K562 (cell line): ENCODE results near the gene LY6G5B. TPM values are rescaled to one million over a fixed set of nuclear protein-coding genes. Genes with fewer than 3 reads are reported as not detected.

Source experiments
- BRF2 ChIP-seq: IDR thresholded peaks from 3 replicates; pipeline ENCODE4 v1.6.1; 2011; ENCODE audit warnings: borderline replicate concordance, mild to moderate bottlenecking; ENCODE audit not compliant: insufficient read length, insufficient read depth
- CBX3 ChIP-seq, 2 experiments: IDR thresholded peaks; 1 replicate in 1 of 2; 2 replicates in 1 of 2; pipeline ENCODE4 v1.6.1; 2012; ENCODE audit warnings: inconsistent platforms in 2 of 2, low read length in 2 of 2, borderline replicate concordance in 1 of 2, control low read depth in 1 of 2
- DIDO1 ChIP-seq: fragments of 450-650 bp; IDR thresholded peaks from 2 replicates; pipeline ENCODE4 v1.6.1; 2016; ENCODE audit warnings: low read depth, missing biosample characterization, missing genetic modification characterization
- DPF2 ChIP-seq: fragments of 450-650 bp; IDR thresholded peaks from 2 replicates; pipeline ENCODE4 v1.6.1; 2016
- EP400 ChIP-seq: fragments of 450-650 bp; IDR thresholded peaks from 2 replicates; pipeline ENCODE4 v1.6.1; 2017; ENCODE audit warnings: antibody characterized with exemption, mild to moderate bottlenecking, moderate library complexity
- EZH2 ChIP-seq: IDR thresholded peaks from 2 replicates; pipeline ENCODE4 v1.6.1; 2012; ENCODE audit warnings: low read depth, mild to moderate bottlenecking, inconsistent platforms, low read length, borderline replicate concordance
- FOXA3 ChIP-seq, 2 experiments: fragments of 450-650 bp in 1 of 2; sonication (generic) in 1 of 2; formaldehyde crosslinking; IDR thresholded peaks in 1 of 2; conservative IDR thresholded peaks in 1 of 2; 2 replicates each; pipeline versions ENCODE4 v1.4.0 to v1.8.0; 2020 to 2022; ENCODE audit warnings: mild to moderate bottlenecking in 2 of 2, missing genetic modification reagents in 1 of 2
- FOXJ3 ChIP-seq: sonication (generic); formaldehyde crosslinking; IDR thresholded peaks from 2 replicates; pipeline ENCODE4 v1.4.0; 2020; ENCODE audit warnings: mild to moderate bottlenecking, missing genetic modification reagents
- GABPA ChIP-seq: fragments of 200-800 bp; sonication (Bioruptor generic); conservative IDR thresholded peaks from 2 replicates; pipeline ENCODE4 v1.6.1; 2016; ENCODE audit warnings: low read depth, missing genetic modification characterization, missing compliant biosample characterization
- HDAC2 ChIP-seq: fragments of 450-650 bp; IDR thresholded peaks from 2 replicates; pipeline ENCODE4 v1.6.1; 2016; ENCODE audit warnings: mild to moderate bottlenecking
- HLTF ChIP-seq: fragments of 450-650 bp; IDR thresholded peaks from 2 replicates; pipeline ENCODE4 v1.6.1; 2016
- HNRNPH1 ChIP-seq: fragments of 200-400 bp; formaldehyde crosslinking; optimal IDR thresholded peaks from 2 replicates; pipeline ENCODE3; 2017; ENCODE audit warnings: low read depth, mild to moderate bottlenecking, low read length, moderate library complexity
- KDM2B ChIP-seq: fragments of 250-450 bp; sonication (Bioruptor Pico); IDR thresholded peaks from 2 replicates; pipeline ENCODE4 v1.8.0; 2021; ENCODE audit warnings: mild to moderate bottlenecking, moderate library complexity
- PML ChIP-seq: IDR thresholded peaks from 2 replicates; pipeline ENCODE4 v1.6.1; 2012; ENCODE audit warnings: low read length, inconsistent platforms
- SAFB ChIP-seq: fragments of 200-400 bp; formaldehyde crosslinking; IDR thresholded peaks from 2 replicates; pipeline ENCODE4 v1.6.1; 2017; ENCODE audit warnings: low read depth, low read length, borderline replicate concordance
- TAF9B ChIP-seq: fragments of 450-650 bp; IDR thresholded peaks from 2 replicates; pipeline ENCODE4 v1.6.1; 2018; ENCODE audit warnings: mild to moderate bottlenecking; ENCODE audit not compliant: partially characterized antibody
- ZBED1 ChIP-seq: IDR thresholded peaks from 2 replicates; pipeline ENCODE4 v1.6.1; 2014
- ZNF133 ChIP-seq: fragments of 250-450 bp; sonication (Bioruptor Pico); IDR thresholded peaks from 2 replicates; pipeline ENCODE4 v1.4.0; 2020; ENCODE audit warnings: mild to moderate bottlenecking
- ZNF263 ChIP-seq: sonication (generic); formaldehyde crosslinking; IDR thresholded peaks from 2 replicates; pipeline ENCODE4 v1.8.0; 2022; ENCODE audit warnings: mild to moderate bottlenecking, missing genetic modification reagents, borderline replicate concordance
- polyA plus RNA-seq, 8 experiments: library from polyadenylated mRNA; depleted of rRNA in 4 of 8; stranded (reverse) in 5 of 8; unstranded in 3 of 8; fragments of >200 nt; fragmentation: Nextera tagmentation in 2 of 8; fragmentation: Illumina TruSeq in 1 of 8; extraction: Ambion mirVana in 2 of 8; extraction: Trizol in 1 of 8; gene quantifications; 2 replicates each; pipeline versions ENCODE4 v1.2.1 to v1.2.3, GENCODE V29; 2011 to 2014; ENCODE audit warnings: inconsistent platforms in 1 of 8, missing spikeins in 1 of 8
- total RNA-seq, 7 experiments: library from RNA; depleted of rRNA in 6 of 7; stranded (reverse); fragments of >200 nt in 6 of 7; fragmentation: Illumina TruSeq in 2 of 7; extraction: Trizol in 2 of 7; gene quantifications; 2 replicates each; pipeline versions ENCODE4 v1.2.1 to v1.2.3, GENCODE V29; 2011 to 2021; ENCODE audit warnings: low replicate concordance in 1 of 7
- TF ChIP-seq, protein P1 (sequence below), 2 experiments: fragments of 200-800 bp in 1 of 2; sonication (Bioruptor generic) in 1 of 2; sonication (generic) in 1 of 2; formaldehyde crosslinking in 1 of 2; IDR thresholded peaks in 1 of 2; conservative IDR thresholded peaks in 1 of 2; 2 replicates each; pipeline versions ENCODE4 v1.5.0 to v1.6.1; 2016 to 2020; ENCODE audit warnings: missing compliant biosample characterization in 1 of 2, missing genetic modification characterization in 1 of 2, missing genetic modification reagents in 1 of 2
- TF ChIP-seq, protein P2 (sequence below): fragments of 450-650 bp; formaldehyde crosslinking; IDR thresholded peaks from 2 replicates; pipeline ENCODE4 v1.4.0; 2022; ENCODE audit warnings: missing genetic modification characterization
- TF ChIP-seq, protein P3 (sequence below): fragments of 450-650 bp; formaldehyde crosslinking; IDR thresholded peaks from 2 replicates; pipeline ENCODE4 v1.4.0; 2020; ENCODE audit warnings: mild to moderate bottlenecking

LY6G5B gene
- total and polyA plus RNA-seq, 9 of the 15 experiments (the other 6 are each of a cell fraction or from before 2014, with no cell fraction given) = 6.0 to 27.0 (median 7.5) TPM

DNA sequence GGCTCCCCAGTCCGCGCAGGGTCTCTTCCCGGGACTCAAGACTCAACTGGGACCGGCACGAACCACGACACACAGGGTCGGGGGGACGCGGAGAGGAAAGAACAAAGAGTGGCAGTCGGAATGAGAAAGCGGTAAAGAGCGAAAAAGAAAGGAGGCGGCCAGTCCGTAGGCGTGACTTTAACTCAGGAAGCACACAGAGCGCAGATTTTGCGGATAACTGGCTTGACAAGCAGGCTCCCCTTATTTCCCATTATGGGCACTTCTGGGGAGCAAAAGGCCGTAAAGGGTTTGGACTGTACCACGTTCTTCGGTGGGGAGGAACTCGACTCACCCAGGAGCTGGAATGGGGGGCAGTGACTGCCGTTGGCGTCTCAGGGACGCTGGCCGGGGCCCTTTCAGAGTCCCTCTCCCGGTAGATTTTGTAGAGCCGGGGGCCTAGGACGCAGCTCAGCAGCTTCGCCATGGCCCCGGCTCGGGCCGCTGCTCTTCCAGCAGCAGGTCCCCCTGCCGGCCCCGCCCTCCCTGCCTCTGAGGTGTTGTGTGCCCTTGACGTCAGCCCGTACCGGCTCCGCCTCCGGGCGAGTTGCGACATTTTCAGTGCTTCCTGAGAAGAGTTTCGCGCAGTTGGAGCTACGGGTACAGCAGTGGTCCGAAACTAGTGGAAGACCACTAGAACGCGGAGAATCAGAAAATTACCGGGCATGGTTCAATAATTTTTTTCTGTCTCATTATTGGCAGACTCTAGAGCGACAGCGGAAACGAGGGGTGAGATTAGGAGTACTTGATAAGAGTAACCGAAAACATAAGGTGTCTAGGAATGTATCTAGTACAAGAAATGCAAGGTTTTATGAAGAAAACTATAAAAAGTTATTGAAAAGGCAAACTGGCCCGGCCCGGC lies 33.3 kb downstream of the LY6G5B start, which contains the start of gene ABHD16A (continued):
- TF ChIP-seq, protein P1, sequence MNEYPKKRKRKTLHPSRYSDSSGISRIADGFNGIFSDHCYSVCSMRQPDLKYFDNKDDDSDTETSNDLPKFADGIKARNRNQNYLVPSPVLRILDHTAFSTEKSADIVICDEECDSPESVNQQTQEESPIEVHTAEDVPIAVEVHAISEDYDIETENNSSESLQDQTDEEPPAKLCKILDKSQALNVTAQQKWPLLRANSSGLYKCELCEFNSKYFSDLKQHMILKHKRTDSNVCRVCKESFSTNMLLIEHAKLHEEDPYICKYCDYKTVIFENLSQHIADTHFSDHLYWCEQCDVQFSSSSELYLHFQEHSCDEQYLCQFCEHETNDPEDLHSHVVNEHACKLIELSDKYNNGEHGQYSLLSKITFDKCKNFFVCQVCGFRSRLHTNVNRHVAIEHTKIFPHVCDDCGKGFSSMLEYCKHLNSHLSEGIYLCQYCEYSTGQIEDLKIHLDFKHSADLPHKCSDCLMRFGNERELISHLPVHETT (CRISPR knock-in tag; conservative IDR thresholded peaks at IDR 0.05 in 1 of 2, IDR thresholded peaks at IDR 0.05 in 1 of 2) = peak in 1 of 2 experiments; percentile 75; a peak in 2 of 4 replicates
- TF ChIP-seq HDAC2 (peak; percentile 58), TAF9B (peak; percentile 74), CBX3 (IDR thresholded peaks at IDR 0.05; ENCODE audit: borderline replicate concordance in 1 of 2, low read length in 2 of 2) (peak in 1 of 2 experiments; percentile 63; a peak in 1 of 3 replicates), ZNF263 (peak; percentile 78), PML (peak; percentile 91; the same call in 1 of the 2 replicates), EZH2 (no peak), SAFB (no peak), ZBED1 (no peak; the same call in none of the 2 replicates), KDM2B (CRISPR knock-in tag) (0 out of 2 replicates have a peak, but pooled peaks have one; percentile 9), FOXA3 (CRISPR knock-in tag; conservative IDR thresholded peaks at IDR 0.05 in 1 of 2, IDR thresholded peaks at IDR 0.05 in 1 of 2) (peak in 1 of 2 experiments; percentile 44; a peak in 1 of 4 replicates), HLTF (peak; percentile 75; the same call in 1 of the 2 replicates), EP400 (peak; percentile 91), DIDO1 (peak; percentile 53; the same call in 1 of the 2 replicates), GABPA (tag) (peak; percentile 80), ZNF133 (no peak; the same call in 1 of the 2 replicates), FOXJ3 (CRISPR knock-in tag) (no peak; the same call in 1 of the 2 replicates), DPF2 (peak; percentile 86), BRF2 (no peak), HNRNPH1 (no peak)
- TF ChIP-seq, protein P2, sequence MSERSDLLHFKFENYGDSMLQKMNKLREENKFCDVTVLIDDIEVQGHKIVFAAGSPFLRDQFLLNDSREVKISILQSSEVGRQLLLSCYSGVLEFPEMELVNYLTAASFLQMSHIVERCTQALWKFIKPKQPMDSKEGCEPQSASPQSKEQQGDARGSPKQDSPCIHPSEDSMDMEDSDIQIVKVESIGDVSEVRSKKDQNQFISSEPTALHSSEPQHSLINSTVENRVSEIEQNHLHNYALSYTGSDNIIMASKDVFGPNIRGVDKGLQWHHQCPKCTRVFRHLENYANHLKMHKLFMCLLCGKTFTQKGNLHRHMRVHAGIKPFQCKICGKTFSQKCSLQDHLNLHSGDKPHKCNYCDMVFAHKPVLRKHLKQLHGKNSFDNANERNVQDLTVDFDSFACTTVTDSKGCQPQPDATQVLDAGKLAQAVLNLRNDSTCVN (CRISPR knock-in tag) = 0 out of 2 replicates have a peak, but pooled peaks have one; percentile 16
- TF ChIP-seq, protein P3, sequence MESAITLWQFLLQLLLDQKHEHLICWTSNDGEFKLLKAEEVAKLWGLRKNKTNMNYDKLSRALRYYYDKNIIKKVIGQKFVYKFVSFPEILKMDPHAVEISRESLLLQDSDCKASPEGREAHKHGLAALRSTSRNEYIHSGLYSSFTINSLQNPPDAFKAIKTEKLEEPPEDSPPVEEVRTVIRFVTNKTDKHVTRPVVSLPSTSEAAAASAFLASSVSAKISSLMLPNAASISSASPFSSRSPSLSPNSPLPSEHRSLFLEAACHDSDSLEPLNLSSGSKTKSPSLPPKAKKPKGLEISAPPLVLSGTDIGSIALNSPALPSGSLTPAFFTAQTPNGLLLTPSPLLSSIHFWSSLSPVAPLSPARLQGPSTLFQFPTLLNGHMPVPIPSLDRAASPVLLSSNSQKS = no peak
